Caco-2 (cell line): ENCODE measurements around the gene DPYSL4. TPM values are rescaled to one million over a fixed set of nuclear protein-coding genes. Genes with fewer than 3 reads are reported as not detected.

Source experiments
- BruUV-seq: library from RNA; stranded (reverse); fragments of 400-500 nt; replicated peaks from 2 replicates; lab custom pipeline; 2021; lab: Mats Ljungman, UMichigan
- CTCF ChIA-PET: fragments of 300-600 bp; sonication (Branson Sonifier 250); formaldehyde crosslinking; loops from one replicate; lab custom pipeline; 2022; ENCODE audit warnings: antibody characterized with exemption; lab: Charles Lee
- POLR2A ChIA-PET: fragments of 300-600 bp; sonication (Branson Sonifier 250); formaldehyde crosslinking; loops from one replicate; lab custom pipeline; 2022; ENCODE audit warnings: antibody characterized with exemption; lab: Charles Lee
- DNase-seq, 2 experiments: peaks; one replicate each; pipeline versions ENCODE4 v3.0.0 to v3.0.0-alpha.2; 2020 to 2022
- H3K27me3 ChIP-seq: replicated peaks from 2 replicates; pipeline ENCODE4 v1.6.0; 2011; ENCODE audit warnings: low read length; ENCODE audit not compliant: control insufficient read depth, insufficient read depth
- H3K36me3 ChIP-seq: 2 replicates; pipeline ENCODE4 v1.5.1; 2011; ENCODE audit warnings: low read length; ENCODE audit not compliant: control insufficient read depth, insufficient read depth
- H3K4me1 ChIP-seq: fragments of 250-450 bp; sonication (Bioruptor Pico); 2 replicates; pipeline ENCODE4 v1.5.1; 2020; ENCODE audit warnings: mild to moderate bottlenecking
- H3K4me3 ChIP-seq: 2 replicates; pipeline ENCODE4 v1.5.1; 2011; ENCODE audit warnings: low read depth, mild to moderate bottlenecking, control low read depth, low read length
- H3K9me3 ChIP-seq: fragments of 250-450 bp; sonication (Bioruptor Pico); 2 replicates; pipeline ENCODE4 v1.5.1; 2020; ENCODE audit warnings: mild to moderate bottlenecking, moderate library complexity
- H3K27ac Mint-ChIP-seq: one replicate; pipeline ENCODE4 v1.8.0; 2022; ENCODE audit warnings: mixed read lengths; ENCODE audit not compliant: unreplicated experiment
- H3K27me3 Mint-ChIP-seq: one replicate; pipeline ENCODE4 v1.8.0; 2022; ENCODE audit warnings: mixed read lengths; ENCODE audit not compliant: insufficient read depth, unreplicated experiment
- H3K36me3 Mint-ChIP-seq: one replicate; pipeline ENCODE4 v1.8.0; 2022; ENCODE audit warnings: mild to moderate bottlenecking, mixed read lengths; ENCODE audit not compliant: insufficient read depth, unreplicated experiment
- H3K4me1 Mint-ChIP-seq: one replicate; pipeline ENCODE4 v1.8.0; 2022; ENCODE audit warnings: low read depth, mixed read lengths; ENCODE audit not compliant: unreplicated experiment
- H3K4me3 Mint-ChIP-seq: one replicate; pipeline ENCODE4 v1.8.0; 2022; ENCODE audit warnings: mild to moderate bottlenecking, moderate library complexity, mixed read lengths; ENCODE audit not compliant: unreplicated experiment
- H3K9me3 Mint-ChIP-seq: one replicate; pipeline ENCODE4 v1.8.0; 2022; ENCODE audit warnings: mixed read lengths; ENCODE audit not compliant: unreplicated experiment
- intact Hi-C: fragments of 100-400 bp; cut with micrococcal nuclease; formaldehyde crosslinking; loops from one replicate; pipeline ENCODE4 v1.10.0; 2022; ENCODE audit not compliant: unreplicated experiment
- total RNA-seq: library from RNA; stranded (reverse); gene quantifications from 2 replicates; pipeline ENCODE4 v1.2.3, GENCODE V29; 2022
- TF ChIP-seq, protein P1 (sequence below), 2 experiments: fragments of 200-600 bp in 1 of 2; IDR thresholded peaks; 1 replicate in 1 of 2; 2 replicates in 1 of 2; pipeline versions ENCODE4 v1.5.1 to v1.8.0; 2011 to 2022; ENCODE audit warnings: antibody characterized with exemption in 1 of 2, control low read depth in 1 of 2, inconsistent platforms in 1 of 2, low read depth in 1 of 2, low read length in 1 of 2, mild to moderate bottlenecking in 1 of 2, moderate library complexity in 1 of 2; ENCODE audit not compliant: insufficient read depth in 1 of 2, severe bottlenecking in 1 of 2, unreplicated experiment in 1 of 2

Gene DPYSL4
- total RNA-seq, 1 experiment from 2014 or later: not detected

GRCh38 chr10:132250481-132251475 is 64.0 kb downstream of the DPYSL4 start:
- DNase-seq: no peak

DNA sequence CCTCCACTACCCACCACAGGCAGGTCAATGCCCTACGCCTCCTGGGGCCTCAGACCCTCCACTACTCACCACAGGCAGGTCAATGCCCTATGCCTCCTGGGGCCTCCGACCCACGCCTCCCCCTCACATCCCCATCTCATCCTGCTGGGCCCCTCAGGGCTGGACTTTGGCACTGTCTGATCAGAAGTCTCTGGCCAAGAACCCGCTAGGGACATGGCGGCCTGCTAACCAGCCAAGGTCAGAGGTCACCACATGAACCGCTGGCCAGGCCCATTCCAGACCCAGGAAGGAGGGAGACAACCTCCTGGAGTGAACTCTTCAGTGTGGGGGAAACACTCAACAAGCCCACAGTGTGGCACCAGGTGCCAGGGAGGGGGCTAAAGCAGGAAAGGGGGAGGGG is 65.2 kb downstream of the DPYSL4 start:
- no peaks in the 10 kb centered on the region; the same call in 1 of the 2 replicates for H3K4me1 ChIP-seq
- H3K9me3 ChIP-seq: no peaks in the 10 kb centered on the region
- no peaks in the 10 kb centered on the region for H3K36me3 ChIP-seq
- no peak overlapping the region for H3K4me3 Mint-ChIP-seq
- no peaks in the 10 kb centered on the region for H3K4me1 Mint-ChIP-seq
- no peaks in the 10 kb centered on the region for H3K9me3 Mint-ChIP-seq
- H3K27ac Mint-ChIP-seq: peak overlapping the region; percentile 12
- intact Hi-C loops: no loop called here
- H3K36me3 Mint-ChIP-seq: no peaks in the 10 kb centered on the region
- ChIA-PET CTCF (no interaction called here), POLR2A (no interaction called here)
- no peaks in the 10 kb centered on the region for H3K27me3 ChIP-seq
- H3K27me3 Mint-ChIP-seq: no peaks in the 10 kb centered on the region
- no peak overlapping the region for H3K4me3 ChIP-seq
- no peak for DNase-seq
- no TSS peak for BruUV-seq
- TF ChIP-seq, protein P1, sequence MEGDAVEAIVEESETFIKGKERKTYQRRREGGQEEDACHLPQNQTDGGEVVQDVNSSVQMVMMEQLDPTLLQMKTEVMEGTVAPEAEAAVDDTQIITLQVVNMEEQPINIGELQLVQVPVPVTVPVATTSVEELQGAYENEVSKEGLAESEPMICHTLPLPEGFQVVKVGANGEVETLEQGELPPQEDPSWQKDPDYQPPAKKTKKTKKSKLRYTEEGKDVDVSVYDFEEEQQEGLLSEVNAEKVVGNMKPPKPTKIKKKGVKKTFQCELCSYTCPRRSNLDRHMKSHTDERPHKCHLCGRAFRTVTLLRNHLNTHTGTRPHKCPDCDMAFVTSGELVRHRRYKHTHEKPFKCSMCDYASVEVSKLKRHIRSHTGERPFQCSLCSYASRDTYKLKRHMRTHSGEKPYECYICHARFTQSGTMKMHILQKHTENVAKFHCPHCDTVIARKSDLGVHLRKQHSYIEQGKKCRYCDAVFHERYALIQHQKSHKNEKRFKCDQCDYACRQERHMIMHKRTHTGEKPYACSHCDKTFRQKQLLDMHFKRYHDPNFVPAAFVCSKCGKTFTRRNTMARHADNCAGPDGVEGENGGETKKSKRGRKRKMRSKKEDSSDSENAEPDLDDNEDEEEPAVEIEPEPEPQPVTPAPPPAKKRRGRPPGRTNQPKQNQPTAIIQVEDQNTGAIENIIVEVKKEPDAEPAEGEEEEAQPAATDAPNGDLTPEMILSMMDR (IDR thresholded peaks at IDR 0.05; ENCODE audit: insufficient read depth in 1 of 2, low read depth in 1 of 2, low read length in 1 of 2, severe bottlenecking in 1 of 2, unreplicated experiment in 1 of 2): no peak

More at GRCh38 chr10:132250481-132251475, 64.0 kb downstream of the DPYSL4 start:
- H3K36me3 Mint-ChIP-seq: no peaks in the 10 kb centered on the region
- no peak overlapping the region for H3K4me3 ChIP-seq
- no peaks in the 10 kb centered on the region for H3K9me3 Mint-ChIP-seq
- no TSS peak for BruUV-seq
- ChIA-PET CTCF (no interaction called here), POLR2A (no interaction called here)
- no peaks in the 10 kb centered on the region for H3K36me3 ChIP-seq
- TF ChIP-seq, protein P1 (IDR thresholded peaks at IDR 0.05; ENCODE audit: insufficient read depth in 1 of 2, low read depth in 1 of 2, low read length in 1 of 2, severe bottlenecking in 1 of 2, unreplicated experiment in 1 of 2): no peak
- H3K4me3 Mint-ChIP-seq: no peak overlapping the region
- H3K4me1 Mint-ChIP-seq: no peaks in the 10 kb centered on the region
- intact Hi-C loops: no loop called here
- H3K9me3 ChIP-seq: no peaks in the 10 kb centered on the region
- no peak overlapping the region for H3K27ac Mint-ChIP-seq
- H3K27me3 Mint-ChIP-seq: no peaks in the 10 kb centered on the region
- H3K27me3 ChIP-seq: no peaks in the 10 kb centered on the region
- H3K4me1 ChIP-seq: no peaks in the 10 kb centered on the region; the same call in 1 of the 2 replicates

GRCh38 chr10:132252412-132252811 is 65.7 kb downstream of the DPYSL4 start:
- Histone ChIP-seq H3K36me3 (no peaks in the 10 kb centered on the region), H3K9me3 (no peaks in the 10 kb centered on the region), H3K27me3 (no peaks in the 10 kb centered on the region), H3K4me1 (no peaks in the 10 kb centered on the region; the same call in 1 of the 2 replicates), H3K4me3 (no peak overlapping the region)
- H3K9me3 Mint-ChIP-seq: no peaks in the 10 kb centered on the region
- BruUV-seq: no TSS peak
- CTCF ChIA-PET: no interaction called here
- TF ChIP-seq, protein P1 (IDR thresholded peaks at IDR 0.05; ENCODE audit: insufficient read depth in 1 of 2, low read depth in 1 of 2, low read length in 1 of 2, severe bottlenecking in 1 of 2, unreplicated experiment in 1 of 2): no peak
- H3K4me3 Mint-ChIP-seq: no peak overlapping the region
- H3K27ac Mint-ChIP-seq: no peak overlapping the region
- no peak for DNase-seq
- H3K27me3 Mint-ChIP-seq: no peaks in the 10 kb centered on the region
- intact Hi-C loops: no loop called here
- POLR2A ChIA-PET: no interaction called here
- H3K4me1 Mint-ChIP-seq: no peaks in the 10 kb centered on the region
- H3K36me3 Mint-ChIP-seq: no peaks in the 10 kb centered on the region
